RPMI8226 (cell line): ENCODE measurements around the gene WDR1.
"Not testable (repeated sequence)": the region's sequence is repeated elsewhere in the genome, so short reads cannot be mapped to it uniquely, and the experiment has no call there.

Experiments used
- DNase-seq: peaks from one replicate; pipeline ENCODE4 v3.0.0-alpha.2; 2015

Gene WDR1

GRCh38 chr4:10130178-10130888, 13.7 kb upstream of the WDR1 start:
- no peak for DNase-seq

- DNase-seq: no peak
Measured at GRCh38 chr4:10129196-10130177, 12.9 kb upstream of the WDR1 start.

DNA sequence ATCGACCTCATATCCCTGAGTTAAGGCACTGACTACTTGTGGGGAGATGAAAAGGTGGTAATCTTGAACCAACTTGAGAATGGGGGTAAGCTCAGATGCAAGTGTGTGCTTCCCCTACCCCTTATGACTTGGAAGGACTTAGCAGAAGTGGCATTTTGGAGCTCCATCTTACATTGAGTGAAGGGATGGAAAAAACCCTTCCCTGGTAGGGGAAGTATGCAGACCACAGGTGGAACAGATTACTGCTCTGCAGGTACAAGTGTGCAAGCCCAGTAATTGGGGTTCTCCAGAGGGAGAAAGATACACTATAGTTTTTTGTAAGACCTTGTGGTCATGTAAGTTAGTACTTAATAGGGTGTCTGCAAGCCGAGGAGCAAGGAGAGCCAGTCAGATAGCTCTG, 12.2 kb upstream of the WDR1 start:
- DNase-seq: no peak

DNA sequence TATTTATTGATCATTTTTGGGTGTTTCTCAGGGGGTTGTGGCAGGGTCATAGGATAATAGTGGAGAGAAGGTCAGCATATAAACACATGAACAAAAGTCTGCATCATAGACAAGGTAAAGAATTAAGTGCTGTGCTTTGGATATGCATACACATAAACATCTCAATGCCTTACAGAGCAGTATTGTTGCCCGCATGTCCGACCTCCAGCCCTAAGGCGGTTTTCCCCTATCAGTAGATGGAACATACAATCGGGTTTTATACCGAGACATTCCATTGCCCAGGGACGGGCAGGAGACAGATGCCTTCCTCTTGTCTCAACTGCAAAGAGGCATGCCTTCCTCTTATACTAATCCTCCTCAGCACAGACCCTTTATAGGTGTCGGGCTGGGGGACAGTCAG, 10.9 kb upstream of the WDR1 start:
- DNase-seq: not testable (repeated sequence)

- DNase-seq: no peak
Measured at GRCh38 chr4:10124167-10124930, 7.8 kb upstream of the WDR1 start.

DNA sequence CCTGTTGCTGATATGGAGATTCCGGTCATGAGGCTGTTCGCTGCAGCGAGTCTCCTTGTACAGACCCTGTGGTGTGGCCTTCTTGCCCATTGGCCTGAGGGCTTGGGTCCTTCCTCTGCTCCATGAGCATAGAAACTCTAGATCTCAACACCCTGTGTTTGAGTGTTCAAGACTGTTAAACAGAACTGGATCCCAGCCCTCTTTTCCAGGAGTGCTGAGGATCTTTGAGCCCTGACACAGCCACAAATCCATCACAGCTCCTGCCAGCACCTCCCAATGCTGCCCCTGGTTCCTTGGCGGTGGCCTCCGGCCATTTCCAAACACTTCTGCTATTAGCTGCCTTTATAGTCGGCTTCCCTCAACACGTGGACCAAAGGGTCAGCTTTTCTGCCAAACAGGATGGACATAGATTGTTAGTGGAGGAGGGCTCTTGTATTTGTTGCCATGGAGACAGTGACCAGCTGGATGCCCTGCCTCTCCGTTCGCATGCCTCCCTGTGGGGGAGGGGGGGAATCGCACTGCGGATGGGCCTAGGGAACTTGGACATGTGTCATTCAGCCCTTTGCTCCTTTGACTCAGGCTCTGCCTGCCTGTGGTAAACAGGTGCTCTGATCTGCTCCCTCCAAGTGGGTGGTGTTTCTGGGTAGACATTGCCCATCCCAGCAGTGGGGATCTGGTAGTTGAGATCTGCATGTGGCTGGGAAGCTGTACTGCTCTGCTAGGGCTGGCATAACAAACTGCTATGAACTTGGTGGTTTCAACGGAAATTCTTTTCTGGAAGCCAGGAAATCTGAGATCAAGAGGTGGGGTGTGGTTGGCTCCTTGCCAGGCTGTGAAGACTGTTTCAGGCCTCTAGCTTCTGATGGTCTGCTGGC, 6.9 kb upstream of the WDR1 start:
- no peak for DNase-seq

DNA sequence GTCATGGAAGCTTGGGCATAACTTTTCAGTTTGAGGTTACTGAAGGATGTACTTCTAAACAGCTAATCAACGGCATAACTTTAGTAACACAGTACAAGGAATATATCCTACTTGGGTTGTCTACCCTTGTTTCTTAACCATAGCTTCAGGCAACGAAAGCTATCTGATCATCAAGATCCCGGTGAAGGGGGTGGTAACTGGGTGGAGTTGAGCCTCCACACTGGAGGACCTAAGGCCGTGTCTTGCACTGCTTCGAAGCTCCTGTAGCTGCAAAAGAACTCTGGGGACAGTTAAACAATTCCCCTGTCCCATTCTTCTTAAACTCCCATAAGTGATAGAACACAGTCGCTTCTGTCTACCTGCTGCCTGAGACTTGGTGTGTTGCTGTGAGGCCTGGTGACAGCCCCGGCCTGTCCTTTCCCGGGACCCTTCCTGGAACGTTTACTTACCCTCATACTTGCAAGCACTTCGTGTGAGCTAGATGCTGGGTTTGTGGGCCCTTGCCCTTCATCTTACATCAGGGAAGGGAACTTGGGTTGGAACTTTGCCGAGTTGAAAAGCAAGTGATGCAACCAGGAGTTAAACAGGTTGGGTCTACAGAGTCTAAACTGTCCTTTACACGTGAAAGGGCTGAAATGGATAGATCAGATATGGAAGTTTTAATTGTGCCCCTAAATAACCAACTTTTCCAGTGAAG, 5.8 kb upstream of the WDR1 start:
- DNase-seq: no peak

DNA sequence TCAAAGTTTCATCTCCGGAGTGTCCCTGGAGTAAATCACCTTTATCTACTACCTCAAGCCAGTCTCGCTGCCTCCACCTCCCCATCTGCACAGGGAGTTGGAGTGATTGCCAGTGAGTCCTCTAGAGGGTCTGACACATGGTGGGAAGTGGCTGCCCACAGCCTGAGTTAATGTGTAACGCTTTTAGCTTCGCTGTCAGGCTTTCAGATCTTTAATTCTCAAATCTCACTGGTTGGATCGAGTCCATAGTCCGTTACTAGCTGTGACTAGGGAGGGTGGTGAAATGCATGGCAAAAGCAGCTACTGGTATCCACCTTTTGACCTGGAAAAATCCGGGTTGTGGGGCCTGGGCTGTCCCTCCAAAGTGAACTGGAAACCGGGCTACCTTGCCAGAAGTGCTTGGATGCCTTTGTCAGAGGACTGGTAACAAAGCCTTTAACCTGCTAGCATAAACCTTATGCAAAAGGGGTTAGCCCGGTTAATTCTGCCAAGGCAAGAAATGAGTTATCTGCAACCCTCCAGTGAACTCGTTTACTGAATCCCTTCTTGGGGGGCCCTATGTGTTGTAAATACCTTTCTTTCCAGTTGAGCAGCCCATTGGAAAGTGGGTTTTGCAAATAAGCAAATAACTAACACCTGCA, 5.1 kb upstream of the WDR1 start:
- DNase-seq: no peak

- DNase-seq: no peak
Measured at GRCh38 chr4:10120943-10121567, 4.5 kb upstream of the WDR1 start.

- DNase-seq: no peak
Measured at GRCh38 chr4:10119773-10120172, 3.2 kb upstream of the WDR1 start.

- no peak for DNase-seq
Measured at GRCh38 chr4:10119278-10119677, 2.7 kb upstream of the WDR1 start.

- DNase-seq: no peak
Measured at GRCh38 chr4:10118048-10119004, 1.7 kb upstream of the WDR1 start.

DNA sequence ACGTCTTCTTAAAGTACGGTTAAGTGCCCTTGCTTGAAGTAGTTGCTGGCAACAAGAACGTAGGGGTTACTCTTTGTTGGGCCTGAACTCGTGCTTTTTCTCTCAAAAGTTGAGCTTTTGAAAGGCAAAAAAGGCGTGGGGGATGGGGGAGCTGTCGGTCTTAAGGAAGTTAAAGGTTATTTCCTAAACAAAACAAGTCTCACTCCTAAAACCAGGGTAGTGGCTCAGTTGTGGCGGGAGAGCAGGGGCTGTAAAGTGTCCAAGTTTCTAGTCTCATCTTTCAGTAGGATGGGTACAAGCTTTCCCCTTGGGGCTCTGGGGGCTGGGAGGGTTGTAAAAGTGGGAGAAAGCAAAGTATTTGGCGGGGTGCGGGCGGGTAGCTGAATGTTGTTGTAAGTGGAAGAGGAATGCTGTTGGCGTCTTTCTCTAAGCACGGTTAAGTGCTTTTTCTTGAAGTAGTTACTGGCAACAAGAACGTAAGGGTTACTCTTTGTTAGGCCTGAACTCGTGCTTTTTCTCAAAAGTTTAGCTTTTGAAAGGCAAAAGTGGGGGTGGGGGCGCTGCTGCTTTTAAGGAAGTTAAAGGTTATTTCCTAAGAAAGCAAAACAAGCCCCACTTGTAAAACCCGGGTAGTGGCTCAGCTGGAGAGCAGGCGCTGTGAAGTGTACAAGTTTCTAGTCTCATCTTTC, 904 bp upstream of the WDR1 start:
- DNase-seq: no peak

DNA sequence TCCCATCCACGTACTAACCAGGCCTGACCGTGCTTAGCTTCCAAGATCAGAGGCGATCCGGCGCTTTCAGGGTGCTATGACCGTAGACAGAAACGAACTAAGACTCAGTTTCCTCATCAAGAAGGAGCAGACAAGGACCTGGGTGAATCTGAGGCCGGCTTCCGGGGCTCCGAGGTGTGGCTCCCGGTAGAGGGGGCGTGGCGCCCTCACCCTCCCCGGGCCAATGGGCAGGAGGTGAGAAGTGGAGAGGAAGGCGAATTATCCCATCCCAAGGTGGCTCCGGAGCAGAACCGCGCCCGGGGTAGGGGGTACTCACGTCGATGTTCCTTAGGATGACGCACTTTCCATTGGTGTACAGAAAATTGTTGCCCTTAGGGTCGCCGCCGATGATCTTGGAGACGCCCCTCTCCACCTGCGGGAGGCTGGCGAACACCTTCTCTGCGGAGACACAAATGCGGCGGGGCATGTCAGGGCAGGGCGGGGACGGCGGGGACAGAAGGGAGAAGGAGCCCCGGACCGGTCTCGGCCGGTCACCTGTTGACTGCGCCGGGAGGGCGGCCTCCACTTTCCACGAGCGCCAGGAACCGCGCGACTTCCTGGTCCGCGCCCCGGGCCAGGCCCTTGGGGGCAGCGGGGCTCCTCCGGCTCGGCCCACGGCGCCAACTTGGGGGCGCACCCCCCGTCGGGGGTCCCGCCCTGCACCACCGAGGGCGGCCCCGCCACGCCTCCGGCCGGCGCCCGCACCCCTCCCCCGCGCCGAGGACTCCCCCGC, 616 bp downstream of the WDR1 start:
- peak; percentile 63 for DNase-seq

GRCh38 chr4:10115271-10115796, 1.3 kb downstream of the WDR1 start:
- no peak for DNase-seq

- no peak for DNase-seq
Measured at GRCh38 chr4:10114607-10115006, 2.0 kb downstream of the WDR1 start.

- no peak for DNase-seq
Measured at GRCh38 chr4:10114147-10114546, 2.5 kb downstream of the WDR1 start.
